Measurements from ENCODE around the gene PLXNA4.

GRCh38 chr7:132081686-132082085 is 494.6 kb downstream of the PLXNA4 start:
- TF ChIP-seq, protein P1, sequence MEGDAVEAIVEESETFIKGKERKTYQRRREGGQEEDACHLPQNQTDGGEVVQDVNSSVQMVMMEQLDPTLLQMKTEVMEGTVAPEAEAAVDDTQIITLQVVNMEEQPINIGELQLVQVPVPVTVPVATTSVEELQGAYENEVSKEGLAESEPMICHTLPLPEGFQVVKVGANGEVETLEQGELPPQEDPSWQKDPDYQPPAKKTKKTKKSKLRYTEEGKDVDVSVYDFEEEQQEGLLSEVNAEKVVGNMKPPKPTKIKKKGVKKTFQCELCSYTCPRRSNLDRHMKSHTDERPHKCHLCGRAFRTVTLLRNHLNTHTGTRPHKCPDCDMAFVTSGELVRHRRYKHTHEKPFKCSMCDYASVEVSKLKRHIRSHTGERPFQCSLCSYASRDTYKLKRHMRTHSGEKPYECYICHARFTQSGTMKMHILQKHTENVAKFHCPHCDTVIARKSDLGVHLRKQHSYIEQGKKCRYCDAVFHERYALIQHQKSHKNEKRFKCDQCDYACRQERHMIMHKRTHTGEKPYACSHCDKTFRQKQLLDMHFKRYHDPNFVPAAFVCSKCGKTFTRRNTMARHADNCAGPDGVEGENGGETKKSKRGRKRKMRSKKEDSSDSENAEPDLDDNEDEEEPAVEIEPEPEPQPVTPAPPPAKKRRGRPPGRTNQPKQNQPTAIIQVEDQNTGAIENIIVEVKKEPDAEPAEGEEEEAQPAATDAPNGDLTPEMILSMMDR (IDR thresholded peaks at IDR 0.05): no peak
- no peak for TF ChIP-seq EP300 (IDR thresholded peaks at IDR 0.05)
- no peak for TF ChIP-seq POLR2A (IDR thresholded peaks at IDR 0.05)

Measured in stomach (tissue), 4 donors.